Measurements from ENCODE around the gene SLC6A5.

The SLC6A5 gene

DNA sequence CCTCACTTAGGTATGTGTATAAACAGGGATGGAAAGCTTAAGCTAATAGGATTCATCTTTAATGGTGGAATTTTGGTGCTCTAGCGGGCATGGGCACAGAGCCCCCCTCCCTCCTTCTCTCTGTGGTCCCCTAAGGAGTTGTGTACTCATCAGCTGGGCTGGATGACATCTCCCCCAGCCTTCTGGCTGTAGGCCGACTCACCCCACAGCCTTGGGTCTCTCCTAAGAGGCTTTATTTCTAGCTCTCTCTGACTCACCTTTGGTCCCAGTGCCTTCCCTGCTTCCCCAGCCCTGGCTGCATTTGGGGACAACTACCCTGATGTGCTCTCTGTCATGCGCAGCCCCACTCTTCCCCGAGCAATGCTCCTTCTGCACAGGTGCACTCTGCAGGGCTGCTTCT is 26.9 kb downstream of the SLC6A5 start:
- no peaks in the 10 kb centered on the region for H3K27me3 ChIP-seq (replicated peaks; ENCODE audit: insufficient read depth, low read length)
- DNase-seq, result no peak
- H3K4me2 ChIP-seq (ENCODE audit: low read depth, low read length), result peak overlapping the region; percentile 54; the same call in 1 of the 2 replicates
- H3K4me3 ChIP-seq (ENCODE audit: low read length), result no peak overlapping the region
- 0 out of 2 replicates have a peak, but pooled peaks cover 9% of the 10 kb centered on the region for H3F3A ChIP-seq (ENCODE audit: insufficient read depth, low read length)
- H3K9me3 ChIP-seq (replicated peaks; ENCODE audit: insufficient read depth, low read length), result no peaks in the 10 kb centered on the region
- H2AFZ ChIP-seq (ENCODE audit: low read length), result no peak overlapping the region
- H3K36me3 ChIP-seq (replicated peaks; ENCODE audit: insufficient read depth, low read length), result no peaks in the 10 kb centered on the region
- no peak overlapping the region for H3K9ac ChIP-seq (ENCODE audit: low read length)
- TF ChIP-seq CTCF (IDR thresholded peaks at IDR 0.05; ENCODE audit: low read length), result no peak
- TF ChIP-seq EZH2phosphoT487 (IDR thresholded peaks at IDR 0.05; ENCODE audit: low read length), result no peak
- TF ChIP-seq EZH2 (optimal IDR thresholded peaks at IDR 0.05; ENCODE audit: low read depth, low read length), result no peak
- H3K27ac ChIP-seq (ENCODE audit: low read length), result no peak overlapping the region
- H3K79me2 ChIP-seq (ENCODE audit: low read length), result no peaks in the 10 kb centered on the region
- peaks cover 53% of the 10 kb centered on the region for H3K4me1 ChIP-seq (ENCODE audit: low read length)
- H3K9me2 ChIP-seq (replicated peaks; ENCODE audit: insufficient read depth, low read length), result no peaks in the 10 kb centered on the region
- no peaks in the 10 kb centered on the region for H4K20me1 ChIP-seq (ENCODE audit: insufficient read depth, low read length)

- 0 out of 2 replicates have a peak, but pooled peaks cover 11% of the 10 kb centered on the region for H3F3A ChIP-seq (ENCODE audit: insufficient read depth, low read length)
- no peaks in the 10 kb centered on the region for H3K27me3 ChIP-seq (replicated peaks; ENCODE audit: insufficient read depth, low read length)
- DNase-seq, result peak; percentile 65
- no peaks in the 10 kb centered on the region for H4K20me1 ChIP-seq (ENCODE audit: insufficient read depth, low read length)
- no peaks in the 10 kb centered on the region for H3K79me2 ChIP-seq (ENCODE audit: low read length)
- H3K4me2 ChIP-seq (ENCODE audit: low read depth, low read length), result peak overlapping the region; percentile 54; the same call in 1 of the 2 replicates
- peaks cover 61% of the 10 kb centered on the region for H3K4me1 ChIP-seq (ENCODE audit: low read length)
- H3K4me3 ChIP-seq (ENCODE audit: low read length), result no peak overlapping the region
- no peak overlapping the region for H3K9ac ChIP-seq (ENCODE audit: low read length)
- no peaks in the 10 kb centered on the region for H3K9me2 ChIP-seq (replicated peaks; ENCODE audit: insufficient read depth, low read length)
- no peaks in the 10 kb centered on the region for H3K36me3 ChIP-seq (replicated peaks; ENCODE audit: insufficient read depth, low read length)
- peak overlapping the region; percentile 25; the same call in 1 of the 2 replicates for H3K27ac ChIP-seq (ENCODE audit: low read length)
- no peak overlapping the region for H2AFZ ChIP-seq (ENCODE audit: low read length)
- H3K9me3 ChIP-seq (replicated peaks; ENCODE audit: insufficient read depth, low read length), result no peaks in the 10 kb centered on the region
- TF ChIP-seq EZH2 (optimal IDR thresholded peaks at IDR 0.05; ENCODE audit: low read depth, low read length), result no peak
- no peak for TF ChIP-seq EZH2phosphoT487 (IDR thresholded peaks at IDR 0.05; ENCODE audit: low read length)
- no peak for TF ChIP-seq CTCF (IDR thresholded peaks at IDR 0.05; ENCODE audit: low read length)
Measured at GRCh38 chr11:20627026-20627425, 27.6 kb downstream of the SLC6A5 start.

- Histone ChIP-seq H3K9me2 (replicated peaks; ENCODE audit: insufficient read depth, low read length) (no peaks in the 10 kb centered on the region), H3K9me3 (replicated peaks; ENCODE audit: insufficient read depth, low read length) (no peaks in the 10 kb centered on the region), H2AFZ (ENCODE audit: low read length) (0 out of 2 replicates have a peak overlapping the region, but pooled peaks have one; percentile 26), H3K4me3 (ENCODE audit: low read length) (no peak overlapping the region), H3K4me2 (ENCODE audit: low read depth, low read length) (peak overlapping the region; percentile 54; the same call in 1 of the 2 replicates), H3K79me2 (ENCODE audit: low read length) (no peaks in the 10 kb centered on the region), H3K27ac (ENCODE audit: low read length) (peak overlapping the region; percentile 25; the same call in 1 of the 2 replicates), H4K20me1 (ENCODE audit: insufficient read depth, low read length) (no peaks in the 10 kb centered on the region), H3K4me1 (ENCODE audit: low read length) (peaks cover 58% of the 10 kb centered on the region), H3F3A (ENCODE audit: insufficient read depth, low read length) (0 out of 2 replicates have a peak, but pooled peaks cover 11% of the 10 kb centered on the region), H3K9ac (ENCODE audit: low read length) (no peak overlapping the region), H3K36me3 (replicated peaks; ENCODE audit: insufficient read depth, low read length) (no peaks in the 10 kb centered on the region), H3K27me3 (replicated peaks; ENCODE audit: insufficient read depth, low read length) (no peaks in the 10 kb centered on the region)
- no peak for DNase-seq
- no peak for TF ChIP-seq EZH2 (optimal IDR thresholded peaks at IDR 0.05; ENCODE audit: low read depth, low read length)
- TF ChIP-seq EZH2phosphoT487 (IDR thresholded peaks at IDR 0.05; ENCODE audit: low read length), result no peak
- TF ChIP-seq CTCF (IDR thresholded peaks at IDR 0.05; ENCODE audit: low read length), result no peak
Measured at GRCh38 chr11:20627701-20628100, 28.3 kb downstream of the SLC6A5 start.
